Smooth muscle cell (in vitro differentiated cells): ENCODE measurements around the gene SLC49A4. TPM values are rescaled to one million over a fixed set of nuclear protein-coding genes. Genes with fewer than 3 reads are reported as not detected.

Experiments
- DNase-seq: peaks from one replicate; lab custom pipeline; 2025; ENCODE audit not compliant: unreplicated experiment; lab: John Stamatoyannopoulos, UW
- H2AFZ ChIP-seq: fragments of 200-600 bp; sonication (generic); 2 replicates; pipeline ENCODE4 v1.6.0; 2016; ENCODE audit warnings: antibody characterized with exemption, low read depth, mild to moderate bottlenecking
- H3F3A ChIP-seq: fragments of 200-600 bp; sonication (generic); 2 replicates; pipeline ENCODE4 v1.6.0; 2017; ENCODE audit warnings: antibody characterized with exemption, low read depth
- H3K27ac ChIP-seq: fragments of 200-600 bp; sonication (generic); 2 replicates; pipeline ENCODE4 v1.5.1; 2016; ENCODE audit warnings: low read depth, mild to moderate bottlenecking
- H3K27me3 ChIP-seq: fragments of 200-600 bp; sonication (generic); 2 replicates; pipeline ENCODE4 v1.6.1; 2016; ENCODE audit warnings: low read depth, mild to moderate bottlenecking
- H3K36me3 ChIP-seq: fragments of 200-600 bp; sonication (generic); 2 replicates; pipeline ENCODE4 v1.5.1; 2016; ENCODE audit warnings: low read depth
- H3K4me1 ChIP-seq: fragments of 200-600 bp; sonication (generic); 2 replicates; pipeline ENCODE4 v1.5.1; 2016; ENCODE audit warnings: low read depth
- H3K4me2 ChIP-seq: fragments of 200-600 bp; sonication (generic); 2 replicates; pipeline ENCODE4 v1.6.0; 2016; ENCODE audit warnings: mild to moderate bottlenecking
- H3K4me3 ChIP-seq: fragments of 200-600 bp; sonication (generic); 2 replicates; pipeline ENCODE4 v1.5.1; 2016; ENCODE audit warnings: mild to moderate bottlenecking
- H3K79me2 ChIP-seq: fragments of 200-600 bp; sonication (generic); 2 replicates; pipeline ENCODE4 v1.6.0; 2016; ENCODE audit warnings: low read depth, mild to moderate bottlenecking
- H3K9ac ChIP-seq: fragments of 200-600 bp; sonication (generic); 2 replicates; pipeline ENCODE4 v1.6.0; 2016; ENCODE audit warnings: low read depth
- H3K9me3 ChIP-seq: fragments of 200-600 bp; sonication (generic); replicated peaks from 2 replicates; pipeline ENCODE4 v1.5.1; 2016; ENCODE audit warnings: low read depth
- H4K20me1 ChIP-seq: fragments of 200-600 bp; sonication (generic); 2 replicates; pipeline ENCODE4 v1.6.0; 2016; ENCODE audit warnings: low read depth
- WGBS: methylation state at CpG from one replicate; pipeline ENCODE4 v1.1.7; 2016; ENCODE audit warnings: low lambda C conversion rate; 5-methylcytosine and 5-hydroxymethylcytosine counted together
- polyA plus RNA-seq: library from polyadenylated mRNA; unstranded; fragments of >200 nt; fragmentation: Nextera tagmentation; extraction: Ambion mirVana; gene quantifications from 2 replicates; pipeline ENCODE4 v1.2.1, GENCODE V29; 2016
- total RNA-seq: library from RNA; depleted of rRNA; stranded (reverse); fragments of >200 nt; gene quantifications from 2 replicates; pipeline ENCODE4 v1.2.3, GENCODE V29; 2014
- TF ChIP-seq, protein P1 (sequence below): fragments of 200-600 bp; sonication (generic); IDR thresholded peaks from 2 replicates; pipeline ENCODE4 v1.5.1; 2017; ENCODE audit warnings: borderline replicate concordance, mild to moderate bottlenecking, antibody characterized with exemption; ENCODE audit not compliant: insufficient read depth, poor library complexity, severe bottlenecking

The SLC49A4 gene
- total and polyA plus RNA-seq, 2 experiments from 2014 or later, result 7.8 to 19.5 TPM

DNA sequence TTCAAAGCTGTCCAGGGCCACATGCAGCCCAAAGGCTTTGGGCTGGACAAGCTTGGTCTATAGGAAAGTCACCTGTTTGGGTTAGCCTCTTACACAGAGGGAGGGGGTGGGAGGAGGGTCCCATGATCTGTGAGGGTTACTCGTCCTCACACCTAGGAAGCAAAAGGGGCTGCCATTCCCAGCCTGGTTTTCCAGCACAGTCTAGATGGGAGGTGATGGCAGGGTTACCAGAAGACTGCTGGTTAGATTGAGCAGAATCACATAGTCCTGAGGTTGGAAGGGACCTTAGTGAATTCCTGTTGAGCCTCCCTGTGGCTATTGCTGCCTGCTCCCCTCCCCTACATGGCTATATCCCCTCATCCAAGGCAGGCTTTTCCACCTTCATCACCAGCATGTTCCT, 130.9 kb downstream of the SLC49A4 start:
- WGBS, result 100% methylated on average over 1 of the region's 1 CpG
- peaks cover 41% of the 10 kb centered on the region for H3K27me3 ChIP-seq

DNA sequence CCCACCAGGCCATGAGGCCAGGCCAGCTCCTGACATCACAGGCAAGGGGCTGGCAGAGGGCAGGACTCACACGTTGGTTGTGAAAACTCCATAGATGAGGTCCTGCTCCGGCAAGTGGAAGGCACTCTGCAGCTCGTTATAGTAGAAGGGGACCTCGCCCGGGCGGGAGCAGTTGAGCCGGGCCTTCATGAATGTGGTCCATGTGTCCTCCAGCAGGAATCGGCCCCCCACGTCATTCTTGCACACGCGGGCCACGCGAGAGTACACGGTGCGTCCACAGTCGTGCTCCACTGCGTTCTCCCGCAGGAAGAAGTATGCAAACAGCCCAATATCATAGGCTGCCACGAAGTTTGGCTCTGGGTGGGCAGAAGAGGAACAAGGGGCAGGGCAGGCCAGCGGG, 131.5 kb downstream of the SLC49A4 start:
- no peak for DNase-seq
- no peak overlapping the region for H3K4me2 ChIP-seq
- H3F3A ChIP-seq, result no peaks in the 10 kb centered on the region
- no peak overlapping the region for H3K9ac ChIP-seq
- H3K4me1 ChIP-seq, result peaks cover 8% of the 10 kb centered on the region
- H3K9me3 ChIP-seq, result no peaks in the 10 kb centered on the region
- TF ChIP-seq, protein P1, sequence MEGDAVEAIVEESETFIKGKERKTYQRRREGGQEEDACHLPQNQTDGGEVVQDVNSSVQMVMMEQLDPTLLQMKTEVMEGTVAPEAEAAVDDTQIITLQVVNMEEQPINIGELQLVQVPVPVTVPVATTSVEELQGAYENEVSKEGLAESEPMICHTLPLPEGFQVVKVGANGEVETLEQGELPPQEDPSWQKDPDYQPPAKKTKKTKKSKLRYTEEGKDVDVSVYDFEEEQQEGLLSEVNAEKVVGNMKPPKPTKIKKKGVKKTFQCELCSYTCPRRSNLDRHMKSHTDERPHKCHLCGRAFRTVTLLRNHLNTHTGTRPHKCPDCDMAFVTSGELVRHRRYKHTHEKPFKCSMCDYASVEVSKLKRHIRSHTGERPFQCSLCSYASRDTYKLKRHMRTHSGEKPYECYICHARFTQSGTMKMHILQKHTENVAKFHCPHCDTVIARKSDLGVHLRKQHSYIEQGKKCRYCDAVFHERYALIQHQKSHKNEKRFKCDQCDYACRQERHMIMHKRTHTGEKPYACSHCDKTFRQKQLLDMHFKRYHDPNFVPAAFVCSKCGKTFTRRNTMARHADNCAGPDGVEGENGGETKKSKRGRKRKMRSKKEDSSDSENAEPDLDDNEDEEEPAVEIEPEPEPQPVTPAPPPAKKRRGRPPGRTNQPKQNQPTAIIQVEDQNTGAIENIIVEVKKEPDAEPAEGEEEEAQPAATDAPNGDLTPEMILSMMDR, result no peak
- H3K4me3 ChIP-seq, result no peak overlapping the region
- no peaks in the 10 kb centered on the region for H4K20me1 ChIP-seq
- peaks cover 35% of the 10 kb centered on the region for H3K27me3 ChIP-seq
- H2AFZ ChIP-seq, result no peak overlapping the region
- H3K36me3 ChIP-seq, result no peaks in the 10 kb centered on the region
- WGBS, result 96% methylated on average over 20 of the region's 20 CpGs
- no peaks in the 10 kb centered on the region for H3K79me2 ChIP-seq
- no peak overlapping the region for H3K27ac ChIP-seq

More for the DNA sequence above, 130.9 kb downstream of the SLC49A4 start:
- H3K79me2 ChIP-seq, result no peaks in the 10 kb centered on the region
- no peak overlapping the region for H3K4me3 ChIP-seq
- TF ChIP-seq, protein P1, result no peak
- no peak for DNase-seq
- no peak overlapping the region for H3K27ac ChIP-seq
- no peak overlapping the region for H3K4me2 ChIP-seq
- no peaks in the 10 kb centered on the region for H3K36me3 ChIP-seq
- H4K20me1 ChIP-seq, result no peaks in the 10 kb centered on the region
- H2AFZ ChIP-seq, result no peak overlapping the region
- H3K9me3 ChIP-seq, result no peaks in the 10 kb centered on the region
- H3K9ac ChIP-seq, result no peak overlapping the region
- peaks cover 8% of the 10 kb centered on the region for H3K4me1 ChIP-seq
- H3F3A ChIP-seq, result no peaks in the 10 kb centered on the region

DNA sequence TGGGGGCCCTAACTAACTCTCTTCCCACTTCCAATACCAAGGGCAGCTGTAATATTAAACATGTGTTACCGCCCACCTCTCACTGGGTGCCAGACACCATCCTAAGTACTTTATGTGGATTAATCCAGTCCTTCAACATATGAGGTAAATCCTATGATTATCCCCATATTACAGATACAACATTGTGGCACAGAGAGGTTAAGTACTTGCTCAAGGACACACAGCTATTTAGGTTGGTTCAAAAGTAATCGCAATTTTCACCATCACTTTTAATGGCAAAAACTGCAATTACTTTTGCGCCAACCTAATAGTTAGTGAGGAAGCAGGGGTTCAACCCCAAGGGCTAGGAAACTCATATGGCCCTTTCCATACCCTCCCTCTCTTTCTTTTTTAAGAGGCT, 131.9 kb downstream of the SLC49A4 start:
- Histone ChIP-seq H3F3A (no peaks in the 10 kb centered on the region), H3K9me3 (no peaks in the 10 kb centered on the region), H3K27ac (no peak overlapping the region), H3K79me2 (no peaks in the 10 kb centered on the region), H3K4me3 (no peak overlapping the region), H3K9ac (no peak overlapping the region), H3K4me1 (peaks cover 5% of the 10 kb centered on the region), H3K4me2 (no peak overlapping the region), H3K27me3 (peaks cover 30% of the 10 kb centered on the region), H4K20me1 (no peaks in the 10 kb centered on the region), H2AFZ (no peak overlapping the region), H3K36me3 (no peaks in the 10 kb centered on the region)
- TF ChIP-seq, protein P1, result no peak
- DNase-seq, result no peak
- WGBS, result 98% methylated on average over 3 of the region's 3 CpGs

DNA sequence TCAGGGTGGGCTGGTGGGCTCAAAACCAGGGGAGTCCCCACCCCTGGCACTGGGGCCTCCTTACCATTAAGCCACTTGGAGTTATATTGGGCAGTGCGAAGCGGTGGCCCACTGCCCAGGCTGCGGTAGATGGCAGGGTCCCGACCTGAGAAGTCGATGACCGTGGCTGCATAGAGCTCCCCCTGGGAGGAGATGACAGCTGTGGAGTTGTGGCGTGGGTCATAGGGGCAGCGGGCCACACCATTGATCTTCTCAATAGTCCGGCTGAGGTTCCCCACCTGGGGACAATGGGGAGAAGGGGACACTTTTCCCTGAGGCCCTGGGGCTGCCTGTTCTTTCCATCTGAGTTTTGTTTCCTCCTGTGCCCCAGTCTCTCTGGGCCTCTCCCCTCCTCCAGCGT, 132.9 kb downstream of the SLC49A4 start:
- H3K79me2 ChIP-seq, result no peaks in the 10 kb centered on the region
- H3K27me3 ChIP-seq, result peaks cover 21% of the 10 kb centered on the region
- no peak overlapping the region for H3K27ac ChIP-seq
- H3F3A ChIP-seq, result no peaks in the 10 kb centered on the region
- H2AFZ ChIP-seq, result no peak overlapping the region
- H3K9ac ChIP-seq, result no peak overlapping the region
- no peaks in the 10 kb centered on the region for H3K9me3 ChIP-seq
- H3K36me3 ChIP-seq, result no peaks in the 10 kb centered on the region
- H4K20me1 ChIP-seq, result no peaks in the 10 kb centered on the region
- DNase-seq, result no peak
- H3K4me3 ChIP-seq, result no peak overlapping the region
- TF ChIP-seq, protein P1, result no peak
- WGBS, result 94% methylated on average over 10 of the region's 10 CpGs
- H3K4me1 ChIP-seq, result no peaks in the 10 kb centered on the region
- H3K4me2 ChIP-seq, result no peak overlapping the region
